HEK293 (cell line): ENCODE measurements around the gene PTBP1.

Experiments used
- CTCF ChIA-PET: fragments of 350-600 bp; formaldehyde crosslinking; extraction: SDS; loops from one replicate; lab custom pipeline; 2021; ENCODE audit warnings: antibody characterized with exemption; lab: Yijun Ruan, JAX
- POLR2A ChIA-PET: fragments of 300-600 bp; formaldehyde crosslinking; extraction: SDS; loops from one replicate; lab custom pipeline; 2020; ENCODE audit warnings: antibody characterized with exemption, inconsistent platforms; lab: Yijun Ruan, JAX
- H3K27ac ChIP-seq: fragments of 200-500 bp; sonication (Bioruptor generic); 2 replicates; pipeline ENCODE4 v1.5.1; 2014; ENCODE audit warnings: low read depth, low read length, control low read depth, inconsistent platforms; ENCODE audit errors: extremely low read depth
- H3K36me3 ChIP-seq, 2 experiments: fragments of 200-500 bp in 1 of 2; sonication (Bioruptor generic) in 1 of 2; 1 replicate in 1 of 2; 2 replicates in 1 of 2; pipeline ENCODE4 v1.5.1; 2014 to 2017; ENCODE audit warnings: inconsistent platforms in 2 of 2, low read length in 2 of 2; ENCODE audit not compliant: control insufficient read depth in 2 of 2, insufficient read depth in 1 of 2
- H3K4me1 ChIP-seq: fragments of 200-500 bp; sonication (Bioruptor generic); 2 replicates; pipeline ENCODE4 v1.5.1; 2014; ENCODE audit warnings: mild to moderate bottlenecking, low read length, inconsistent platforms; ENCODE audit not compliant: control insufficient read depth, insufficient read depth
- H3K4me3 ChIP-seq: 2 replicates; pipeline ENCODE4 v1.5.1; 2011; ENCODE audit warnings: low read depth, mild to moderate bottlenecking, control low read depth, low read length, moderate library complexity
- H3K9me3 ChIP-seq: fragments of 200-500 bp; sonication (Bioruptor generic); 2 replicates; pipeline ENCODE4 v1.5.1; 2014; ENCODE audit warnings: low read depth, low read length, inconsistent platforms; ENCODE audit not compliant: control insufficient read depth, insufficient read depth
- KLF1 ChIP-seq: fragments of 450-650 bp; formaldehyde crosslinking; IDR thresholded peaks from 2 replicates; pipeline ENCODE4 v1.5.1; 2016; ENCODE audit warnings: missing biosample characterization, missing genetic modification characterization
- KLF16 ChIP-seq: fragments of 450-650 bp; formaldehyde crosslinking; IDR thresholded peaks from 2 replicates; pipeline ENCODE4 v1.5.1; 2017; ENCODE audit warnings: missing biosample characterization, missing genetic modification characterization
- SCRT1 ChIP-seq: fragments of 450-650 bp; formaldehyde crosslinking; IDR thresholded peaks from 2 replicates; pipeline ENCODE4 v1.5.1; 2016; ENCODE audit warnings: missing biosample characterization, missing genetic modification characterization, borderline replicate concordance
- SP2 ChIP-seq: fragments of 450-650 bp; formaldehyde crosslinking; IDR thresholded peaks from 2 replicates; pipeline ENCODE4 v1.5.1; 2016; ENCODE audit warnings: missing biosample characterization, missing genetic modification characterization
- ZBTB1 ChIP-seq: fragments of 450-650 bp; formaldehyde crosslinking; IDR thresholded peaks from 2 replicates; pipeline ENCODE4 v1.5.1; 2016; ENCODE audit warnings: missing biosample characterization, missing genetic modification characterization
- ZIC2 ChIP-seq: fragments of 450-650 bp; formaldehyde crosslinking; IDR thresholded peaks from 2 replicates; pipeline ENCODE4 v1.5.1; 2016; ENCODE audit warnings: missing biosample characterization, missing genetic modification characterization
- ZNF132 ChIP-seq: fragments of 450-650 bp; formaldehyde crosslinking; IDR thresholded peaks from 2 replicates; pipeline ENCODE4 v1.5.1; 2017; ENCODE audit warnings: missing biosample characterization, missing genetic modification characterization, borderline replicate concordance
- ZNF155 ChIP-seq: fragments of 450-650 bp; formaldehyde crosslinking; IDR thresholded peaks from 2 replicates; pipeline ENCODE4 v1.5.1; 2016; ENCODE audit warnings: missing biosample characterization, missing genetic modification characterization
- ZNF169 ChIP-seq: fragments of 450-650 bp; formaldehyde crosslinking; IDR thresholded peaks from 2 replicates; pipeline ENCODE4 v1.5.1; 2016; ENCODE audit warnings: missing biosample characterization, missing genetic modification characterization
- ZNF174 ChIP-seq: fragments of 450-650 bp; formaldehyde crosslinking; IDR thresholded peaks from 2 replicates; pipeline ENCODE4 v1.5.0; 2017; ENCODE audit warnings: missing biosample characterization, mild to moderate bottlenecking, missing genetic modification characterization
- ZNF202 ChIP-seq: fragments of 450-650 bp; formaldehyde crosslinking; IDR thresholded peaks from 2 replicates; pipeline ENCODE4 v1.5.1; 2016; ENCODE audit warnings: missing biosample characterization, missing genetic modification characterization, borderline replicate concordance
- ZNF37A ChIP-seq: fragments of 450-650 bp; IDR thresholded peaks from 2 replicates; pipeline ENCODE4 v1.5.1; 2018; ENCODE audit warnings: missing biosample characterization, missing genetic modification characterization
- ZNF792 ChIP-seq: fragments of 450-650 bp; formaldehyde crosslinking; IDR thresholded peaks from 2 replicates; pipeline ENCODE4 v1.5.1; 2016; ENCODE audit warnings: missing biosample characterization, missing genetic modification characterization
- TF ChIP-seq, protein P1 (sequence below): fragments of 450-650 bp; formaldehyde crosslinking; IDR thresholded peaks from 2 replicates; pipeline ENCODE4 v1.5.1; 2017; ENCODE audit warnings: missing biosample characterization, missing genetic modification characterization
- TF ChIP-seq, protein P2 (sequence below): fragments of 450-650 bp; formaldehyde crosslinking; IDR thresholded peaks from 2 replicates; pipeline ENCODE4 v1.5.1; 2016; ENCODE audit warnings: missing biosample characterization, missing genetic modification characterization
- TF ChIP-seq, protein P3 (sequence below): fragments of 450-650 bp; formaldehyde crosslinking; IDR thresholded peaks from 2 replicates; pipeline ENCODE4 v1.5.1; 2016; ENCODE audit warnings: missing biosample characterization, missing genetic modification characterization
- TF ChIP-seq, protein P4 (sequence below): fragments of 450-650 bp; formaldehyde crosslinking; IDR thresholded peaks from 2 replicates; pipeline ENCODE4 v1.5.1; 2016; ENCODE audit warnings: missing biosample characterization, missing genetic modification characterization

Gene PTBP1

DNA sequence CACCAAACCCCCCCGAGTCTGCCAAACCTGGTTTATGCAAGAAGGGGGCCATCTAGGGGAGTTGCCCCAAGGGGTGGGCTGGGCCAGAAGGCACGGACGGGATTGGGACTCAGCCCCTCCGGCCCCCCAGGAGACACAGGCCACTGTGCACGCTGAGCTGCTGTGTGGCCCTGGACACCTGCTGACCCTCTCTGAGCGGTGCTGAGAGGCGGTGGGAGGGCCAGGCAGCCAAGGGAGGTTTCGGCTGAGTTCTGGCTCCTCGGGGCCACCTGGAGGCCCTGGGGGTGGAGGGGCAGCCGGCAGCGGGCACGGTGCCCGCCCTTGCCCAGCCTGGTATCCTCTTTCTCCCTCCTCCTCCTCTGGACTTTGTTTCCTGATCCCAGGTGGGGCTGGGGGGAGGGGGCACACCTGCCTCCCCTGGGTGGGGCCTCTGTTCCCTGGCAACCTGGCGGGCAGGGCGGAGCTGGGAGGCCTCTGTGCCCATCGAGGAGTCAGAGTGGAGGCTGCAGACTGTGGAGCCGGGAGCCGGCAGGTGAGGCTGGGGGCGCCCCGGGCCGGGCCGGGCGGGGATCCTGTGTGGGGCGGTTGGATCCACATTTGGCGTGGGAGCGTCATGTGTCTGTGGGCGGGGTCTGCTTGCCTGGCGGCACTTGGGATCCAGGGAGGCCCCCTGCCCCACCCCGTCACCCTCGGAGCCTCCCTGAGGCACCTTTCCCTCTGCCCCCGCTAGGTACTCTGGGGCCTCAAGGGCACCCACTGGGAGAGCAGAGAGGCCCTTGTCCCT lies 46.4 kb upstream of the PTBP1 start, which contains the start of gene MISP (continued):
- TF ChIP-seq, protein P1, sequence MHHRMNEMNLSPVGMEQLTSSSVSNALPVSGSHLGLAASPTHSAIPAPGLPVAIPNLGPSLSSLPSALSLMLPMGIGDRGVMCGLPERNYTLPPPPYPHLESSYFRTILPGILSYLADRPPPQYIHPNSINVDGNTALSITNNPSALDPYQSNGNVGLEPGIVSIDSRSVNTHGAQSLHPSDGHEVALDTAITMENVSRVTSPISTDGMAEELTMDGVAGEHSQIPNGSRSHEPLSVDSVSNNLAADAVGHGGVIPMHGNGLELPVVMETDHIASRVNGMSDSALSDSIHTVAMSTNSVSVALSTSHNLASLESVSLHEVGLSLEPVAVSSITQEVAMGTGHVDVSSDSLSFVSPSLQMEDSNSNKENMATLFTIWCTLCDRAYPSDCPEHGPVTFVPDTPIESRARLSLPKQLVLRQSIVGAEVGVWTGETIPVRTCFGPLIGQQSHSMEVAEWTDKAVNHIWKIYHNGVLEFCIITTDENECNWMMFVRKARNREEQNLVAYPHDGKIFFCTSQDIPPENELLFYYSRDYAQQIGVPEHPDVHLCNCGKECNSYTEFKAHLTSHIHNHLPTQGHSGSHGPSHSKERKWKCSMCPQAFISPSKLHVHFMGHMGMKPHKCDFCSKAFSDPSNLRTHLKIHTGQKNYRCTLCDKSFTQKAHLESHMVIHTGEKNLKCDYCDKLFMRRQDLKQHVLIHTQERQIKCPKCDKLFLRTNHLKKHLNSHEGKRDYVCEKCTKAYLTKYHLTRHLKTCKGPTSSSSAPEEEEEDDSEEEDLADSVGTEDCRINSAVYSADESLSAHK: no peak
- TF ChIP-seq ZNF202 (tag by site-specific recombination): no peak
- TF ChIP-seq ZNF174 (tag by site-specific recombination): no peak
- TF ChIP-seq ZNF37A: no peak
- TF ChIP-seq, all 188 proteins: peak for 3

DNA sequence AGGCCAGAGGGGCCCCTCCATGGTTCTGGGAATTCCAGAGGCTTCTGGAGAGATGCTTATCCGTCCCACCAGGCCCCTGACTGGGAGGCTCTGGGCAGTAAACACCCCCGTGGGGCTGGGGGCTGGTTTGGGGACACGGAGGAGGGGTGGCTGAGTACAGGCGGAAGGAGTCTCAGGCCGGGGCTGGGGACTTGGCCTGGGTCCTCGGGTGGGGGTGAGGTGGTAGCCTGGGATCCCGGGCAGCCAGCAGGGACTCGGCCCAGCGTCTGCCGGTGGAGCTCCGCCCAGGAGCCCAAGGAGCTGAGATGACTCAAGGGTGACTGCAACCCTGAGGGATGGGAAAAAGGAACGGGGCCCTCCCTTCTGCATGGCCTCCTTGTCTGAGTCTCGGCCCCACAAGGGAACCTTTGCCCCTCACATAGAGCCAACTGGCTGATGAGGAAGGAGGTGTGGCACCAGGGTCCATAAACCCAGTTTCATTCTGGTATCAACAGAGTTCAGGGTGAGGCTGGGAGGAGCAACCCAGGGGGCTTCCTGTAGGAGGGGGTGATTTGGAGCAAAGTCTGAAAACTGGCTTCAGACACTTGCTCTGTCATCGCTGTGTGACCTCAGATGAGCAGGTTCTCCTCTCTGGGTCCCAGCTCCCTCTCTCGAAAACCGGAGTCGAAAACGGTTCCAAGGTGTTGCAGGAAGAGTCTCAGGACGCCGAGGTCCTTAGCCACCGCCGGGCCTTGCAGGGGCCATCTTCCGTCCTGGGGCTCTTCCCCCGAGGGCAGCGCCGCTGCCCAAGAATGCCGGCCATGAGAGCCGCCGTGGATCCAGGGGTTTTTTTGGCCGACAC lies 45.5 kb upstream of the PTBP1 start:
- Histone ChIP-seq H3K4me1 (no peaks in the 10 kb centered on the region), H3K9me3 (no peaks in the 10 kb centered on the region)
- no peak for TF ChIP-seq ZNF169 (tag by site-specific recombination)
- peak; percentile 71 for TF ChIP-seq ZIC2 (tag by site-specific recombination)
- TF ChIP-seq KLF16: no peak
- no peak for TF ChIP-seq SCRT1
- TF ChIP-seq ZNF155: no peak
- TF ChIP-seq KLF1 (tag by site-specific recombination): peak; percentile 15; the same call in 1 of the 2 replicates
- no peak for TF ChIP-seq ZBTB1 (tag by site-specific recombination)
- no peak for TF ChIP-seq ZNF132 (tag by site-specific recombination)
- TF ChIP-seq, protein P2, sequence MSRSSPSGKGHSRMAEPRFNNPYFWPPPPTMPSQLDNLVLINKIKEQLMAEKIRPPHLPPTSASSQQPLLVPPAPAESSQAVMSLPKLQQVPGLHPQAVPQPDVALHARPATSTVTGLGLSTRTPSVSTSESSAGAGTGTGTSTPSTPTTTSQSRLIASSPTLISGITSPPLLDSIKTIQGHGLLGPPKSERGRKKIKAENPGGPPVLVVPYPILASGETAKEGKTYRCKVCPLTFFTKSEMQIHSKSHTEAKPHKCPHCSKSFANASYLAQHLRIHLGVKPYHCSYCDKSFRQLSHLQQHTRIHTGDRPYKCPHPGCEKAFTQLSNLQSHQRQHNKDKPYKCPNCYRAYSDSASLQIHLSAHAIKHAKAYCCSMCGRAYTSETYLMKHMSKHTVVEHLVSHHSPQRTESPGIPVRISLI (tag by site-specific recombination): no peak
- TF ChIP-seq, all 188 proteins: peak for 2
- Histone ChIP-seq H3K36me3 (no peaks in the 10 kb centered on the region), H3K4me3 (no peak overlapping the region), H3K27ac (no peak overlapping the region)
- CTCF ChIA-PET: interaction anchor here (0.7 to 1.9 kb wide), 3 partner anchors 13 to 246 kb away, joined by 3 to 4 read pairs (median 3); no protein-coding TSS in a partner anchor
- POLR2A ChIA-PET: interaction anchor here (0.5 to 1.0 kb wide), 3 partner anchors 10 to 289 kb away, joined by 4 to 8 read pairs (median 4); no protein-coding TSS in a partner anchor

DNA sequence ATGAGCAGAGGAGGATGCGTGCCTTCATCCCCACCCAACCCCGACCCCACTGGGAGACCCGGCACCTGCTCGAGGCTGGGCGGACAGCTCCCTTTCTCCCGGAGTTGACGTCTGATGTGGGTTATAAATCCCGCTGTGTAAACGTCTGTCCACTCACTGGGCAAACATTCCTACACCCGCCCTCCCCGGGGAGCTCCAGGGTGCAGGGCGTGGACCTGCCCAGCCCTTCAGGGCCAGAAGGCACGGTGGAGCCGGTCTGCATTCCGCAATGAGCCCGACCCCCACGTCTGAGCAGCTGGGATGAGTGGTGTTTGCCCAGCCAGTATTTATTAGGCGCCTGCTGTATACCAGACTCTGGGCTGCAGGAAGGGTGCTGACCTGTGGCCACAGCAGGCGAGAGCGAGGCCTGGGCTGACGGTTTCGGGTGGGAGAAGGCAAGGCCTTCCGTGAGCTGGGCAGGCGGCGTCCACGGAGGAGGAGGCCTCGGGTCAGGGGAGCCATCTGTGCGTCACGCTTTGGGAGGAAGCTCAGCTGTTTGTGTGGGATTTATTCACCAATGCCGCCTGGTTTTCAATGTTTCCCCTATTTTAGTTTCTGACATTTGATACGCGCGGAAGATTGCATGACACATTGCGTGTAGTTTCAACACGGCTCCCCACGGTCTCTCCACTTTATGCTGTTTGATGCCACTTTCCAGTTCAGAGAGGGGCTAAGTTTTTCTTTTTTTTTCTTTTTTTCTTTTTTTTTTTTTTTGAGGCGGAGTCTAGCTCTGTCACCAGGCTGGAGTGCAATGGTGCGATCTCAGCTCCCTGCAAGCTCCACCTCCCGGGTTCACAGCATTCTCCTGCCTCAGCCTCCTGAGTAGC lies 44.4 kb upstream of the PTBP1 start:
- no peaks in the 10 kb centered on the region for H3K9me3 ChIP-seq
- H3K4me3 ChIP-seq: no peak overlapping the region
- CTCF ChIA-PET: interaction anchor here (0.6 to 1.9 kb wide), 4 partner anchors 13 to 45 kb away, joined by 3 to 5 read pairs (median 4); no protein-coding TSS in a partner anchor
- POLR2A ChIA-PET: interaction anchor here (0.6 to 1.0 kb wide), 3 partner anchors 11 to 319 kb away, joined by 4 to 8 read pairs (median 8); no protein-coding TSS in a partner anchor
- H3K27ac ChIP-seq: no peak overlapping the region
- no peaks in the 10 kb centered on the region for H3K4me1 ChIP-seq
- no peaks in the 10 kb centered on the region for H3K36me3 ChIP-seq
- TF ChIP-seq ZNF792 (peak; percentile 93), KLF1 (tag by site-specific recombination) (peak; percentile 99), ZBTB1 (tag by site-specific recombination) (no peak), SP2 (tag by site-specific recombination) (0 out of 2 replicates have a peak, but pooled peaks have one; percentile 7)
- TF ChIP-seq, protein P3, sequence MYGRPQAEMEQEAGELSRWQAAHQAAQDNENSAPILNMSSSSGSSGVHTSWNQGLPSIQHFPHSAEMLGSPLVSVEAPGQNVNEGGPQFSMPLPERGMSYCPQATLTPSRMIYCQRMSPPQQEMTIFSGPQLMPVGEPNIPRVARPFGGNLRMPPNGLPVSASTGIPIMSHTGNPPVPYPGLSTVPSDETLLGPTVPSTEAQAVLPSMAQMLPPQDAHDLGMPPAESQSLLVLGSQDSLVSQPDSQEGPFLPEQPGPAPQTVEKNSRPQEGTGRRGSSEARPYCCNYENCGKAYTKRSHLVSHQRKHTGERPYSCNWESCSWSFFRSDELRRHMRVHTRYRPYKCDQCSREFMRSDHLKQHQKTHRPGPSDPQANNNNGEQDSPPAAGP: peak; percentile 96
- TF ChIP-seq, protein P4, sequence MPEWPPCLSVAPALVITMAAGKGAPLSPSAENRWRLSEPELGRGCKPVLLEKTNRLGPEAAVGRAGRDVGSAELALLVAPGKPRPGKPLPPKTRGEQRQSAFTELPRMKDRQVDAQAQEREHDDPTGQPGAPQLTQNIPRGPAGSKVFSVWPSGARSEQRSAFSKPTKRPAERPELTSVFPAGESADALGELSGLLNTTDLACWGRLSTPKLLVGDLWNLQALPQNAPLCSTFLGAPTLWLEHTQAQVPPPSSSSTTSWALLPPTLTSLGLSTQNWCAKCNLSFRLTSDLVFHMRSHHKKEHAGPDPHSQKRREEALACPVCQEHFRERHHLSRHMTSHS (tag by site-specific recombination): no peak
